OCI-LY7 (cell line): Measurements from ENCODE around the gene CEP78.

ENCODE experiments used
- CTCF ChIP-seq: fragments of 200-600 bp; sonication (generic); conservative IDR thresholded peaks from 2 replicates; pipeline ENCODE4 v1.5.1; 2014; ENCODE audit warnings: mild to moderate bottlenecking, antibody characterized with exemption, low read length, moderate library complexity, mixed read lengths
- EZH2phosphoT487 ChIP-seq: fragments of 200-600 bp; sonication (generic); IDR thresholded peaks from 2 replicates; pipeline ENCODE4 v1.6.1; 2018; ENCODE audit warnings: low read depth, borderline replicate concordance, mild to moderate bottlenecking, mixed run types, antibody characterized with exemption, low read length, moderate library complexity, mixed read lengths

GRCh38 chr9:78242041-78242440, 6.2 kb downstream of the CEP78 start:
- TF ChIP-seq CTCF (no peak), EZH2phosphoT487 (no peak)
